Neural crest cell (in vitro differentiated cells): ENCODE data around the gene SRGAP3. TPM values are rescaled to one million over a fixed set of nuclear protein-coding genes. Genes with fewer than 3 reads are reported as not detected.

Experiments used
- DNase-seq: peaks from one replicate; pipeline ENCODE4 v3.0.0; 2021; ENCODE audit warnings: low read depth, mixed read lengths, low spot score
- H3K27ac Mint-ChIP-seq: one replicate; pipeline ENCODE4 v1.8.0; 2021; ENCODE audit warnings: mild to moderate bottlenecking, mixed read lengths; ENCODE audit not compliant: unreplicated experiment
- H3K27me3 Mint-ChIP-seq: 2 replicates; pipeline ENCODE4 v1.8.0; 2021; ENCODE audit warnings: low read depth, mild to moderate bottlenecking, mixed read lengths
- H3K36me3 Mint-ChIP-seq: 2 replicates; pipeline ENCODE4 v1.8.0; 2021; ENCODE audit warnings: low read depth, mild to moderate bottlenecking, mixed read lengths
- H3K4me1 Mint-ChIP-seq: 2 replicates; pipeline ENCODE4 v1.8.0; 2021; ENCODE audit warnings: mixed read lengths
- H3K4me3 Mint-ChIP-seq: one replicate; pipeline ENCODE4 v1.8.0; 2021; ENCODE audit warnings: mild to moderate bottlenecking, mixed read lengths
- H3K9me3 Mint-ChIP-seq: 2 replicates; pipeline ENCODE4 v1.8.0; 2021; ENCODE audit warnings: mixed read lengths
- CTCF ChIP-seq: fragments of 200-600 bp; sonication (generic); conservative IDR thresholded peaks from 2 replicates; pipeline ENCODE4 v1.5.0; 2021; ENCODE audit warnings: antibody characterized with exemption, mild to moderate bottlenecking
- total RNA-seq: library from RNA; stranded (reverse); gene quantifications from 2 replicates; pipeline ENCODE4 v1.2.1, GENCODE V29; 2021

Gene SRGAP3
- total RNA-seq, 1 donor from 2014 or later: 58.4 TPM

GRCh38 chr3:8972639-8973038 lies 276.8 kb downstream of the SRGAP3 start:
- Mint-ChIP-seq H3K4me1 (peaks cover 19% of the 10 kb centered on the region), H3K27me3 (peaks cover 16% of the 10 kb centered on the region), H3K9me3 (no peaks in the 10 kb centered on the region), H3K36me3 (no peaks in the 10 kb centered on the region), H3K4me3 (no peak overlapping the region), H3K27ac (no peak overlapping the region)
- no peak for DNase-seq
- TF ChIP-seq CTCF: no peak

DNA sequence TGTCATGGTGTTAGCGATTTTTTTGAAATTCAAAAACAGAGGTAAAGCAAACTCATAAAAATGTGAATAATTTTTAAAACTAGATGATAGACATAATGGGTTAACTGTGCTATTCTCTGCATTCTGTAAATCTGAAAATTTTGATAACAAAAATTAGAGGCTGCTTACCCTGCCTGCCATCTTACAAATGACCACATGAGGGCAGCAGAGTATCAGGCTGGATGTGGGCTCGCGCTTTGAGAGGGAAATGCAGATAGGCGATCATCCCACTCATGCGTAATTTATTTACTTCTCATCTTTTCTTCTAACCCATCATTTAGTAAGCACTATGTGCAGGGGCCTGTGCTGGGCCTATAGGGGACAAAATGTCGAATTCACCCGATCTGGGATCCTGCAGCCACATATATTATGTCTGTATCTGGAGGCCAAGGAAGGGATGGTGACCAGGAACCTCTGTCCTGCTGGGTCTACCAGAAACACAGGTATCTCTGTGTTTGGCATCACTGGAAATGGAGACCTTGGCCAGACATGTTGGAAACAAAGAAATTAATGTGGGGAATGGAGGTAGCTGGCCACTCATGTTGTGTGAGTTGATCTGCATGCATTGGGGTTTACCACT lies 278.4 kb downstream of the SRGAP3 start:
- TF ChIP-seq CTCF: peak; percentile 99
- Mint-ChIP-seq H3K4me3 (peak overlapping the region; percentile 1), H3K4me1 (peaks cover 19% of the 10 kb centered on the region), H3K36me3 (no peaks in the 10 kb centered on the region), H3K9me3 (no peaks in the 10 kb centered on the region), H3K27ac (no peak overlapping the region), H3K27me3 (peaks cover 16% of the 10 kb centered on the region)
- DNase-seq: peak; percentile 80

GRCh38 chr3:8969241-8969640 lies 280.2 kb downstream of the SRGAP3 start:
- Mint-ChIP-seq H3K27ac (no peak overlapping the region), H3K27me3 (peaks cover 16% of the 10 kb centered on the region), H3K36me3 (no peaks in the 10 kb centered on the region), H3K9me3 (no peaks in the 10 kb centered on the region), H3K4me1 (peaks cover 20% of the 10 kb centered on the region), H3K4me3 (no peak overlapping the region)
- no peak for DNase-seq
- no peak for TF ChIP-seq CTCF

- TF ChIP-seq CTCF: no peak
- no peak for DNase-seq
- Mint-ChIP-seq H3K36me3 (no peaks in the 10 kb centered on the region), H3K27me3 (peaks cover 16% of the 10 kb centered on the region), H3K4me3 (peak overlapping the region; percentile 15), H3K4me1 (peaks cover 26% of the 10 kb centered on the region), H3K9me3 (no peaks in the 10 kb centered on the region), H3K27ac (no peak overlapping the region)
These were observed 281.0 kb downstream of the SRGAP3 start for GRCh38 chr3:8968375-8968882.

- Mint-ChIP-seq H3K4me1 (peaks cover 35% of the 10 kb centered on the region), H3K9me3 (no peaks in the 10 kb centered on the region), H3K36me3 (no peaks in the 10 kb centered on the region), H3K27ac (no peak overlapping the region), H3K4me3 (no peak overlapping the region), H3K27me3 (peaks cover 16% of the 10 kb centered on the region)
- DNase-seq: no peak
- TF ChIP-seq CTCF: no peak
These were observed 281.9 kb downstream of the SRGAP3 start for GRCh38 chr3:8967553-8967952.
